HepG2 (cell line): Measurements from ENCODE around the gene CDH23. TPM values are rescaled to one million over a fixed set of nuclear protein-coding genes. Genes with fewer than 3 reads are reported as not detected.

ENCODE experiments used
- ATAC-seq: fragments of 200-7000 bp; cut with Tn5 transposase; 3 replicates; pipeline ENCODE4 v1.9.1; 2020; ENCODE audit warnings: mild to moderate bottlenecking, moderate library complexity
- BruUV-seq: library from RNA; stranded (reverse); fragments of 400-500 nt; replicated peaks from 2 replicates; lab custom pipeline; 2021; lab: Mats Ljungman, UMichigan
- CTCF ChIA-PET: fragments of 300-600 bp; formaldehyde crosslinking; extraction: SDS; loops from one replicate; lab custom pipeline; 2021; ENCODE audit warnings: low total read pairs, inconsistent platforms, low intra/inter-chr PET ratio; lab: Yijun Ruan, JAX
- POLR2A ChIA-PET: fragments of 350-600 bp; sonication (Branson Sonifier 250); formaldehyde crosslinking; loops from one replicate; lab custom pipeline; 2020; ENCODE audit warnings: antibody characterized with exemption, inconsistent platforms; lab: Yijun Ruan, JAX
- DNase-seq: peaks from one replicate; pipeline ENCODE4 v3.0.0-alpha.2; 2015; ENCODE audit warnings: low spot score
- FAIRE-seq: peaks from 3 replicates; lab custom pipeline; 2011; peaks lifted over from hg19 to GRCh38; lab: Jason Lieb, UNC
- H2AFZ ChIP-seq: one replicate; pipeline ENCODE4 v1.6.1; 2011; ENCODE audit warnings: low read length, inconsistent platforms
- H3K27ac ChIP-seq: fragments of 300-600 bp; 3 replicates; pipeline ENCODE4 v1.8.0; 2011; ENCODE audit warnings: mixed run types, mild to moderate bottlenecking, mixed read lengths, low read length, inconsistent platforms; ENCODE audit not compliant: insufficient read depth; ENCODE audit errors: extremely low read length
- H3K27me3 ChIP-seq, 2 experiments: fragments of 200-600 bp in 1 of 2; 2 replicates in 1 of 2; 3 replicates in 1 of 2; pipeline versions ENCODE4 v1.6.0 to v1.8.0; 2011; ENCODE audit warnings: low read length in 2 of 2, mild to moderate bottlenecking in 2 of 2, moderate library complexity in 2 of 2, inconsistent platforms in 1 of 2; ENCODE audit not compliant: insufficient read depth in 2 of 2, control insufficient read depth in 1 of 2
- H3K36me3 ChIP-seq, 2 experiments: fragments of 200-600 bp in 1 of 2; replicated peaks in 1 of 2; 2 replicates in 1 of 2; 3 replicates in 1 of 2; pipeline versions ENCODE4 v1.5.1 to v1.8.0; 2011; ENCODE audit warnings: low read length in 2 of 2, inconsistent platforms in 1 of 2; ENCODE audit not compliant: insufficient read depth in 2 of 2, control insufficient read depth in 1 of 2
- H3K4me1 ChIP-seq: 2 replicates; pipeline ENCODE4 v1.5.1; 2012; ENCODE audit warnings: low read length, inconsistent platforms; ENCODE audit not compliant: insufficient read depth
- H3K4me2 ChIP-seq: 2 replicates; pipeline ENCODE4 v1.6.0; 2011; ENCODE audit warnings: low read depth, low read length, inconsistent platforms
- H3K4me3 ChIP-seq, 3 experiments: fragments of 200-600 bp in 1 of 3; sonication (generic), shearing (Covaris generic) in 1 of 3; replicated peaks in 1 of 3; 2 replicates each; pipeline ENCODE4 v1.5.1; 2011 to 2016; ENCODE audit warnings: low read length in 3 of 3, inconsistent platforms in 2 of 3, low read depth in 2 of 3, mild to moderate bottlenecking in 2 of 3, control low read depth in 1 of 3, mixed read lengths in 1 of 3; ENCODE audit not compliant: insufficient read depth in 1 of 3
- H3K79me2 ChIP-seq: one replicate; pipeline ENCODE4 v1.6.1; 2011; ENCODE audit warnings: low read length, inconsistent platforms; ENCODE audit not compliant: insufficient read depth
- H3K9ac ChIP-seq: 2 replicates; pipeline ENCODE4 v1.6.0; 2011; ENCODE audit warnings: mild to moderate bottlenecking, low read depth, low read length, inconsistent platforms; ENCODE audit not compliant: insufficient read depth
- H3K9me3 ChIP-seq: 2 replicates; pipeline ENCODE4 v1.5.1; 2012; ENCODE audit warnings: mild to moderate bottlenecking, low read length
- H4K20me1 ChIP-seq: 2 replicates; pipeline ENCODE4 v1.6.0; 2011; ENCODE audit warnings: inconsistent platforms, mild to moderate bottlenecking, low read length, moderate library complexity; ENCODE audit not compliant: insufficient read depth
- CHD2 ChIP-seq: IDR thresholded peaks from 2 replicates; pipeline ENCODE4 v1.6.1; 2011; ENCODE audit warnings: low read depth, low read length, improper control_type of control experiment
- ELF3 ChIP-seq: IDR thresholded peaks from 2 replicates; pipeline ENCODE4 v1.6.1; 2016; ENCODE audit warnings: missing genetic modification reagents, missing compliant biosample characterization
- GFI1 ChIP-seq: sonication (generic); formaldehyde crosslinking; IDR thresholded peaks from 2 replicates; pipeline ENCODE4 v1.5.0; 2020; ENCODE audit warnings: missing genetic modification reagents, mild to moderate bottlenecking, borderline replicate concordance
- HBP1 ChIP-seq: IDR thresholded peaks from 2 replicates; pipeline ENCODE4 v1.6.1; 2016; ENCODE audit warnings: low read depth, control low read depth
- HIVEP1 ChIP-seq: sonication (generic); formaldehyde crosslinking; IDR thresholded peaks from 2 replicates; pipeline ENCODE4 v1.4.0; 2020; ENCODE audit warnings: mild to moderate bottlenecking, missing genetic modification reagents
- HOXA7 ChIP-seq: sonication (generic); formaldehyde crosslinking; IDR thresholded peaks from 2 replicates; pipeline ENCODE4 v1.8.1; 2022; ENCODE audit warnings: mild to moderate bottlenecking, missing genetic modification reagents, moderate library complexity
- MAZ ChIP-seq, 2 experiments: sonication (generic) in 1 of 2; formaldehyde crosslinking in 1 of 2; IDR thresholded peaks; 2 replicates each; pipeline versions ENCODE4 v1.5.0 to v1.6.1; 2012 to 2020; ENCODE audit warnings: low read depth in 2 of 2, mild to moderate bottlenecking in 2 of 2, borderline replicate concordance in 1 of 2, improper control_type of control experiment in 1 of 2, low read length in 1 of 2, missing genetic modification reagents in 1 of 2, moderate library complexity in 1 of 2
- MXI1 ChIP-seq: IDR thresholded peaks from 3 replicates; pipeline ENCODE4 v1.6.1; 2012; ENCODE audit warnings: low read depth, low read length, inconsistent platforms, borderline replicate concordance
- NFATC3 ChIP-seq: sonication (generic); formaldehyde crosslinking; IDR thresholded peaks from 2 replicates; pipeline ENCODE4 v1.5.1; 2020; ENCODE audit warnings: mild to moderate bottlenecking, missing genetic modification reagents
- RARA ChIP-seq: IDR thresholded peaks from 2 replicates; pipeline ENCODE4 v1.6.1; 2016; ENCODE audit warnings: missing genetic modification reagents, missing compliant biosample characterization
- TCF7L2 ChIP-seq: IDR thresholded peaks from 2 replicates; pipeline ENCODE4 v1.6.1; 2011; ENCODE audit warnings: mild to moderate bottlenecking, low read depth, low read length, moderate library complexity
- U2AF1 ChIP-seq: fragments of 200-400 bp; formaldehyde crosslinking; optimal IDR thresholded peaks from 2 replicates; pipeline ENCODE3; 2017; ENCODE audit warnings: mild to moderate bottlenecking, low read depth, low read length
- ZNF850 ChIP-seq: sonication (generic); formaldehyde crosslinking; conservative IDR thresholded peaks from 2 replicates; pipeline ENCODE4 v1.9.0; 2021; ENCODE audit warnings: mild to moderate bottlenecking, missing genetic modification reagents
- WGBS: methylation state at CpG from one replicate; pipeline ENCODE4 v1.1.6; 2017; ENCODE audit warnings: low lambda C conversion rate; 5-methylcytosine and 5-hydroxymethylcytosine counted together
- in situ Hi-C: cut with HindIII; loops from 2 replicates; pipeline ENCODE4 v1.10.0; 2017; ENCODE audit warnings: low pct_unique_long_range_greater_than_20kb; ENCODE audit not compliant: extremely low pct_ligation_motif_present
- intact Hi-C: fragments of 100-400 bp; cut with micrococcal nuclease; formaldehyde crosslinking; loops from one replicate; pipeline ENCODE4 v1.10.0; 2022; ENCODE audit not compliant: unreplicated experiment
- polyA plus RNA-seq, 8 experiments: library from polyadenylated mRNA; depleted of rRNA in 3 of 8; stranded (reverse) in 7 of 8; unstranded in 1 of 8; fragments of >200 nt; fragmentation: Illumina TruSeq in 4 of 8; extraction: Trizol in 4 of 8; gene quantifications; 2 replicates each; pipeline versions ENCODE4 v1.2.1 to v1.2.3, GENCODE V29; 2011 to 2016; ENCODE audit warnings: low read depth in 4 of 8, missing spikeins in 1 of 8, mixed read lengths in 1 of 8; ENCODE audit not compliant: insufficient read depth in 1 of 8
- total RNA-seq, 5 experiments: library from RNA; depleted of rRNA; stranded (reverse); fragments of >200 nt; fragmentation: Illumina TruSeq; extraction: Trizol; gene quantifications; 2 replicates each; pipeline ENCODE4 v1.2.3, GENCODE V29; 2016; ENCODE audit warnings: low read depth in 1 of 5
- TF ChIP-seq, protein P1 (sequence below), 2 experiments: sonication (generic) in 1 of 2; formaldehyde crosslinking in 1 of 2; IDR thresholded peaks; 2 replicates each; pipeline versions ENCODE4 v1.4.0 to v1.6.1; 2018 to 2020; ENCODE audit warnings: missing genetic modification reagents in 2 of 2, borderline replicate concordance in 1 of 2, low read depth in 1 of 2, mild to moderate bottlenecking in 1 of 2, missing biosample characterization in 1 of 2

Gene CDH23
- total and polyA plus RNA-seq, 2 of the 13 experiments (the other 11 are each of a cell fraction or from before 2014, with no cell fraction given), result 0.13 TPM; not detected in 1

DNA sequence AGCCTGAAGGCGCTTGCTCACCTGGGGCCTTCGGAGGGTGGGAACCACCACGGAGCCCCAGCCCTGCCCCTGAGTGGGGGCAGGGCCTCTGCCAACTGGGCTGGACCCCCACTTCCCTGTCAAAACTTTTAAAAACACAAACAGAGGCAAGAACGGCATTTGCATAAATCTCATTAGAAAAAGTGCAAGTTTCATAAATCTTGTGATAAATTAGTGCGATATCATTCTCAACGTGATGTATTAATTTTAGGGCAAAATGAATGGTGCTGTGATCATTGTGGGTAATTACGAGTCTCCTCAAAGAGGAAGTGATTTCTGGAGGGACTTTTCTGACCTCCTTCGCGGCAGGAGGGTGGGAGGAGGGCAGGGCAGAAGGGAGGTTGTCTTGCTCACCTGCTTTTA is 98.3 kb downstream of the CDH23 start:
- no peak for FAIRE-seq
- H3K27ac ChIP-seq, result no peak overlapping the region
- WGBS, result 38% methylated on average over 9 of the region's 9 CpGs

More for the DNA sequence above, 98.3 kb downstream of the CDH23 start:
- no peak for TF ChIP-seq CHD2
- TF ChIP-seq NFATC3, result no peak
- no peak for TF ChIP-seq MXI1
- TF ChIP-seq HIVEP1, result no peak
- TF ChIP-seq, protein P1, sequence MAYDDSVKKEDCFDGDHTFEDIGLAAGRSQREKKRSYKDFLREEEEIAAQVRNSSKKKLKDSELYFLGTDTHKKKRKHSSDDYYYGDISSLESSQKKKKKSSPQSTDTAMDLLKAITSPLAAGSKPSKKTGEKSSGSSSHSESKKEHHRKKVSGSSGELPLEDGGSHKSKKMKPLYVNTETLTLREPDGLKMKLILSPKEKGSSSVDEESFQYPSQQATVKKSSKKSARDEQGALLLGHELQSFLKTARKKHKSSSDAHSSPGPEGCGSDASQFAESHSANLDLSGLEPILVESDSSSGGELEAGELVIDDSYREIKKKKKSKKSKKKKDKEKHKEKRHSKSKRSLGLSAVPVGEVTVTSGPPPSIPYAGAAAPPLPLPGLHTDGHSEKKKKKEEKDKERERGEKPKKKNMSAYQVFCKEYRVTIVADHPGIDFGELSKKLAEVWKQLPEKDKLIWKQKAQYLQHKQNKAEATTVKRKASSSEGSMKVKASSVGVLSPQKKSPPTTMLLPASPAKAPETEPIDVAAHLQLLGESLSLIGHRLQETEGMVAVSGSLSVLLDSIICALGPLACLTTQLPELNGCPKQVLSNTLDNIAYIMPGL (CRISPR knock-in tag; IDR thresholded peaks at IDR 0.05; ENCODE audit: borderline replicate concordance in 1 of 2, low read depth in 1 of 2), result no peak
- TF ChIP-seq ZNF850 (CRISPR knock-in tag), result no peak
- TF ChIP-seq TCF7L2, result no peak
- no peak for TF ChIP-seq MAZ (IDR thresholded peaks at IDR 0.05; ENCODE audit: borderline replicate concordance, low read depth, low read length)
- no peak for TF ChIP-seq MAZ (CRISPR knock-in tag; IDR thresholded peaks at IDR 0.05; ENCODE audit: low read depth)
- TF ChIP-seq HOXA7 (CRISPR knock-in tag), result no peak
- no peak for TF ChIP-seq RARA (CRISPR knock-in tag)
- no peak for TF ChIP-seq ELF3 (CRISPR knock-in tag)
- TF ChIP-seq U2AF1, result no peak
- TF ChIP-seq GFI1 (CRISPR knock-in tag), result no peak
- no peak for TF ChIP-seq HBP1 (CRISPR knock-in tag)
- DNase-seq (no peak), ATAC-seq (no peak)
- Histone ChIP-seq H3K9ac (no peak overlapping the region), H3K79me2 (no peaks in the 10 kb centered on the region), H3K9me3 (no peaks in the 10 kb centered on the region), H4K20me1 (no peaks in the 10 kb centered on the region), H3K27me3 (peaks cover 2 to 21% of the 10 kb centered on the region in 2 experiments; a peak in 3 of 5 replicates), H3K36me3 (no peaks in the 10 kb centered on the region), H2AFZ (no peak overlapping the region), H3K4me1 (no peaks in the 10 kb centered on the region), H3K4me2 (no peak overlapping the region), H3K4me3 (no peak overlapping the region)
- CTCF ChIA-PET, result no interaction called here
- POLR2A ChIA-PET, result no interaction called here
- no TSS peak for BruUV-seq
- in situ Hi-C loops (no loop called here), intact Hi-C loops (no loop called here)
